Measurements from ENCODE around the gene ACVR2B. TPM values are rescaled to one million over a fixed set of nuclear protein-coding genes. Genes with fewer than 3 reads are reported as not detected.

The ACVR2B gene
- total and polyA plus RNA-seq, 2 of the 13 experiments (the other 11 are each of a cell fraction or from before 2014, with no cell fraction given): 10.0 to 12.7 TPM

DNA sequence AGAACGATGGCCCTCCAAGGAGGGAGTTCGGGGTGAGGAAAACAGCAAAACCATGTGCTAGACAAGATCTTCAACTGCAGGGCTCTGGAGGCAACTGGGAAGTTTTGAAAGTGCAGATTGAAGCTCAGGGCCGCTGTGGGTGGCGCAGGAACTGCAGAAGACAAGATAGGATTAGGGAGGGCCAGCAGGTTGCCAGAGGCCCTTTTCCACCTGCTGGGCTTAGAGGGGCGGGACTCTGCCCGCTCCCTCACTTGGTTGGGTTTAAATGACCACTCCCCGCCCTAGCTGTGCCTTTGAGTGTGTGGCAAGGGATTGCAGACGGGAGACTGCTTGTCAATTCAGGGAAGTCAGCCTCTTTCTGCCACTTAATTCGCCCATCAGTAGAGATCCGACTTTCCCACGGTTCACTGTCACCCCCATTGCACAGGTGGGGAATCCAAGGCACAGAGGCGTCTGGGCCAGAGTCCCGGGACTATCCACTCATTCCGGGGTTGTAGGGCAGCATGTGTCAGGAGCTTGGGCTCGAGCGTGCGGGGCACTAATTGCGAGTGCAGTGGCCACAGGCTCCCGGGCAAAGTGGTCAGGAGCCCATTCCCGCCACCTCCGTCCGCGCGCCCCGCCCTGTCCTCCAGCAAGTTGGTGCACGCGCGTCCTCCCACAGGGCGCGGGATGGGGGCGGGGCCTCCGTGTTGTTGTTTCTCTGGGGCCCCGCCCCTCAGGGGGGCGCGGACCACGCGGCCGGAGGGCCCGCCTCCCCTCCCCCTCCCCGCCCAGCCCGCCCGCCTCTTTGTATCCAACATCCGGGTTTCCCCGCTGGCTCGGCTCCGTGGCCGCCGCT lies at the start of gene ACVR2B (continued):
- peak; percentile 58 for TF ChIP-seq RBM39 (IDR thresholded peaks at IDR 0.05; ENCODE audit: low read depth, low read length, poor library complexity, severe bottlenecking)
- peak; percentile 83 for TF ChIP-seq SAP130 (CRISPR knock-in tag; IDR thresholded peaks at IDR 0.05; ENCODE audit: low read depth)
- TF ChIP-seq, protein P1, sequence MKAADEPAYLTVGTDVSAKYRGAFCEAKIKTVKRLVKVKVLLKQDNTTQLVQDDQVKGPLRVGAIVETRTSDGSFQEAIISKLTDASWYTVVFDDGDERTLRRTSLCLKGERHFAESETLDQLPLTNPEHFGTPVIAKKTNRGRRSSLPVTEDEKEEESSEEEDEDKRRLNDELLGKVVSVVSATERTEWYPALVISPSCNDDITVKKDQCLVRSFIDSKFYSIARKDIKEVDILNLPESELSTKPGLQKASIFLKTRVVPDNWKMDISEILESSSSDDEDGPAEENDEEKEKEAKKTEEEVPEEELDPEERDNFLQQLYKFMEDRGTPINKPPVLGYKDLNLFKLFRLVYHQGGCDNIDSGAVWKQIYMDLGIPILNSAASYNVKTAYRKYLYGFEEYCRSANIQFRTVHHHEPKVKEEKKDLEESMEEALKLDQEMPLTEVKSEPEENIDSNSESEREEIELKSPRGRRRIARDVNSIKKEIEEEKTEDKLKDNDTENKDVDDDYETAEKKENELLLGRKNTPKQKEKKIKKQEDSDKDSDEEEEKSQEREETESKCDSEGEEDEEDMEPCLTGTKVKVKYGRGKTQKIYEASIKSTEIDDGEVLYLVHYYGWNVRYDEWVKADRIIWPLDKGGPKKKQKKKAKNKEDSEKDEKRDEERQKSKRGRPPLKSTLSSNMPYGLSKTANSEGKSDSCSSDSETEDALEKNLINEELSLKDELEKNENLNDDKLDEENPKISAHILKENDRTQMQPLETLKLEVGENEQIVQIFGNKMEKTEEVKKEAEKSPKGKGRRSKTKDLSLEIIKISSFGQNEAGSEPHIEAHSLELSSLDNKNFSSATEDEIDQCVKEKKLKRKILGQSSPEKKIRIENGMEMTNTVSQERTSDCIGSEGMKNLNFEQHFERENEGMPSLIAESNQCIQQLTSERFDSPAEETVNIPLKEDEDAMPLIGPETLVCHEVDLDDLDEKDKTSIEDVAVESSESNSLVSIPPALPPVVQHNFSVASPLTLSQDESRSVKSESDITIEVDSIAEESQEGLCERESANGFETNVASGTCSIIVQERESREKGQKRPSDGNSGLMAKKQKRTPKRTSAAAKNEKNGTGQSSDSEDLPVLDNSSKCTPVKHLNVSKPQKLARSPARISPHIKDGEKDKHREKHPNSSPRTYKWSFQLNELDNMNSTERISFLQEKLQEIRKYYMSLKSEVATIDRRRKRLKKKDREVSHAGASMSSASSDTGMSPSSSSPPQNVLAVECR (CRISPR knock-in tag; IDR thresholded peaks at IDR 0.05; ENCODE audit: borderline replicate concordance): peak; percentile 69; the same call in 1 of the 2 replicates
- 0 out of 2 replicates have a peak, but pooled peaks have one; percentile 11 for TF ChIP-seq KMT2A (CRISPR knock-in tag; IDR thresholded peaks at IDR 0.05)
- 0 out of 2 replicates have a peak, but pooled peaks have one; percentile 47 for TF ChIP-seq CHCHD3 (CRISPR knock-in tag; IDR thresholded peaks at IDR 0.05)
- TF ChIP-seq XBP1 (CRISPR knock-in tag; IDR thresholded peaks at IDR 0.05): no peak
- no peak for TF ChIP-seq SYNCRIP (IDR thresholded peaks at IDR 0.05; ENCODE audit: insufficient read depth, low read depth, low read length)
- TF ChIP-seq LCORL (IDR thresholded peaks at IDR 0.05): no peak
- 0 out of 2 replicates have a peak, but pooled peaks have one; percentile 35 for TF ChIP-seq LCORL (CRISPR knock-in tag; IDR thresholded peaks at IDR 0.05)
- peak; percentile 81; the same call in 1 of the 2 replicates for TF ChIP-seq FOXK1 (CRISPR knock-in tag; IDR thresholded peaks at IDR 0.05; ENCODE audit: borderline replicate concordance, low read depth)
- TF ChIP-seq, protein P2, sequence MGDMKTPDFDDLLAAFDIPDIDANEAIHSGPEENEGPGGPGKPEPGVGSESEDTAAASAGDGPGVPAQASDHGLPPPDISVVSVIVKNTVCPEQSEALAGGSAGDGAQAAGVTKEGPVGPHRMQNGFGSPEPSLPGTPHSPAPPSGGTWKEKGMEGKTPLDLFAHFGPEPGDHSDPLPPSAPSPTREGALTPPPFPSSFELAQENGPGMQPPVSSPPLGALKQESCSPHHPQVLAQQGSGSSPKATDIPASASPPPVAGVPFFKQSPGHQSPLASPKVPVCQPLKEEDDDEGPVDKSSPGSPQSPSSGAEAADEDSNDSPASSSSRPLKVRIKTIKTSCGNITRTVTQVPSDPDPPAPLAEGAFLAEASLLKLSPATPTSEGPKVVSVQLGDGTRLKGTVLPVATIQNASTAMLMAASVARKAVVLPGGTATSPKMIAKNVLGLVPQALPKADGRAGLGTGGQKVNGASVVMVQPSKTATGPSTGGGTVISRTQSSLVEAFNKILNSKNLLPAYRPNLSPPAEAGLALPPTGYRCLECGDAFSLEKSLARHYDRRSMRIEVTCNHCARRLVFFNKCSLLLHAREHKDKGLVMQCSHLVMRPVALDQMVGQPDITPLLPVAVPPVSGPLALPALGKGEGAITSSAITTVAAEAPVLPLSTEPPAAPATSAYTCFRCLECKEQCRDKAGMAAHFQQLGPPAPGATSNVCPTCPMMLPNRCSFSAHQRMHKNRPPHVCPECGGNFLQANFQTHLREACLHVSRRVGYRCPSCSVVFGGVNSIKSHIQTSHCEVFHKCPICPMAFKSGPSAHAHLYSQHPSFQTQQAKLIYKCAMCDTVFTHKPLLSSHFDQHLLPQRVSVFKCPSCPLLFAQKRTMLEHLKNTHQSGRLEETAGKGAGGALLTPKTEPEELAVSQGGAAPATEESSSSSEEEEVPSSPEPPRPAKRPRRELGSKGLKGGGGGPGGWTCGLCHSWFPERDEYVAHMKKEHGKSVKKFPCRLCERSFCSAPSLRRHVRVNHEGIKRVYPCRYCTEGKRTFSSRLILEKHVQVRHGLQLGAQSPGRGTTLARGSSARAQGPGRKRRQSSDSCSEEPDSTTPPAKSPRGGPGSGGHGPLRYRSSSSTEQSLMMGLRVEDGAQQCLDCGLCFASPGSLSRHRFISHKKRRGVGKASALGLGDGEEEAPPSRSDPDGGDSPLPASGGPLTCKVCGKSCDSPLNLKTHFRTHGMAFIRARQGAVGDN (CRISPR knock-in tag; IDR thresholded peaks at IDR 0.05): peak; percentile 63
- TF ChIP-seq GABPB1 (CRISPR knock-in tag; IDR thresholded peaks at IDR 0.05): peak; percentile 56; the same call in 1 of the 2 replicates
- no peak for TF ChIP-seq ZKSCAN5 (CRISPR knock-in tag; IDR thresholded peaks at IDR 0.05)
- TF ChIP-seq, protein P3, sequence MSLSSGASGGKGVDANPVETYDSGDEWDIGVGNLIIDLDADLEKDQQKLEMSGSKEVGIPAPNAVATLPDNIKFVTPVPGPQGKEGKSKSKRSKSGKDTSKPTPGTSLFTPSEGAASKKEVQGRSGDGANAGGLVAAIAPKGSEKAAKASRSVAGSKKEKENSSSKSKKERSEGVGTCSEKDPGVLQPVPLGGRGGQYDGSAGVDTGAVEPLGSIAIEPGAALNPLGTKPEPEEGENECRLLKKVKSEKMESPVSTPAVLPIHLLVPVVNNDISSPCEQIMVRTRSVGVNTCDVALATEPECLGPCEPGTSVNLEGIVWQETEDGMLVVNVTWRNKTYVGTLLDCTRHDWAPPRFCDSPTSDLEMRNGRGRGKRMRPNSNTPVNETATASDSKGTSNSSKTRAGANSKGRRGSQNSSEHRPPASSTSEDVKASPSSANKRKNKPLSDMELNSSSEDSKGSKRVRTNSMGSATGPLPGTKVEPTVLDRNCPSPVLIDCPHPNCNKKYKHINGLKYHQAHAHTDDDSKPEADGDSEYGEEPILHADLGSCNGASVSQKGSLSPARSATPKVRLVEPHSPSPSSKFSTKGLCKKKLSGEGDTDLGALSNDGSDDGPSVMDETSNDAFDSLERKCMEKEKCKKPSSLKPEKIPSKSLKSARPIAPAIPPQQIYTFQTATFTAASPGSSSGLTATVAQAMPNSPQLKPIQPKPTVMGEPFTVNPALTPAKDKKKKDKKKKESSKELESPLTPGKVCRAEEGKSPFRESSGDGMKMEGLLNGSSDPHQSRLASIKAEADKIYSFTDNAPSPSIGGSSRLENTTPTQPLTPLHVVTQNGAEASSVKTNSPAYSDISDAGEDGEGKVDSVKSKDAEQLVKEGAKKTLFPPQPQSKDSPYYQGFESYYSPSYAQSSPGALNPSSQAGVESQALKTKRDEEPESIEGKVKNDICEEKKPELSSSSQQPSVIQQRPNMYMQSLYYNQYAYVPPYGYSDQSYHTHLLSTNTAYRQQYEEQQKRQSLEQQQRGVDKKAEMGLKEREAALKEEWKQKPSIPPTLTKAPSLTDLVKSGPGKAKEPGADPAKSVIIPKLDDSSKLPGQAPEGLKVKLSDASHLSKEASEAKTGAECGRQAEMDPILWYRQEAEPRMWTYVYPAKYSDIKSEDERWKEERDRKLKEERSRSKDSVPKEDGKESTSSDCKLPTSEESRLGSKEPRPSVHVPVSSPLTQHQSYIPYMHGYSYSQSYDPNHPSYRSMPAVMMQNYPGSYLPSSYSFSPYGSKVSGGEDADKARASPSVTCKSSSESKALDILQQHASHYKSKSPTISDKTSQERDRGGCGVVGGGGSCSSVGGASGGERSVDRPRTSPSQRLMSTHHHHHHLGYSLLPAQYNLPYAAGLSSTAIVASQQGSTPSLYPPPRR (CRISPR knock-in tag; IDR thresholded peaks at IDR 0.05; ENCODE audit: borderline replicate concordance): 0 out of 2 replicates have a peak, but pooled peaks have one; percentile 27

Data from HepG2 (cell line).